Measurements from ENCODE around the gene CCDC63. TPM values are rescaled to one million over a fixed set of nuclear protein-coding genes. Genes with fewer than 3 reads are reported as not detected.
"Not testable (repeated sequence)": the region's sequence is repeated elsewhere in the genome, so short reads cannot be mapped to it uniquely, and the experiment has no call there.

CCDC63 gene
- total RNA-seq, 1 donor from 2014 or later, result not detected

DNA sequence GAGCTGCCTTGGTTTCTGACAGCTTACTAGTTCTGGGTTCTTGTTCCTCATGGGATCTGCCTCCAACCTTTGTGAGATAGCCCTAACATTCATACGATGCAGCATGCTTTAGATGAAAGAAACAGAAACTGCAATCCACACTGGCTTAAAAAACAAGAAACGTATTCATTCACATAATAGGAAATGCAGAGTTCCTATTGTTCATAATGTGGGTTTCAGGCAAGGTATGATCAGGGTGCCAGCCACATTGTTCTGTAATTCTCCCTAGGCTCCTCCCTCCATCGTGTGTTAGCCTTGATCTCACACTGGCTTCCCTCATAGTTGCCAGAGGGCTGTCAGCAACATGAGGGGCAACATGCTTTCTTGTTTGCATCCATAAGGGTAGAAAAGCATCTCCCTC is 2.7 kb upstream of the CCDC63 start:
- no peak for ATAC-seq
- DNase-seq (ENCODE audit: low spot score), result no peak

DNA sequence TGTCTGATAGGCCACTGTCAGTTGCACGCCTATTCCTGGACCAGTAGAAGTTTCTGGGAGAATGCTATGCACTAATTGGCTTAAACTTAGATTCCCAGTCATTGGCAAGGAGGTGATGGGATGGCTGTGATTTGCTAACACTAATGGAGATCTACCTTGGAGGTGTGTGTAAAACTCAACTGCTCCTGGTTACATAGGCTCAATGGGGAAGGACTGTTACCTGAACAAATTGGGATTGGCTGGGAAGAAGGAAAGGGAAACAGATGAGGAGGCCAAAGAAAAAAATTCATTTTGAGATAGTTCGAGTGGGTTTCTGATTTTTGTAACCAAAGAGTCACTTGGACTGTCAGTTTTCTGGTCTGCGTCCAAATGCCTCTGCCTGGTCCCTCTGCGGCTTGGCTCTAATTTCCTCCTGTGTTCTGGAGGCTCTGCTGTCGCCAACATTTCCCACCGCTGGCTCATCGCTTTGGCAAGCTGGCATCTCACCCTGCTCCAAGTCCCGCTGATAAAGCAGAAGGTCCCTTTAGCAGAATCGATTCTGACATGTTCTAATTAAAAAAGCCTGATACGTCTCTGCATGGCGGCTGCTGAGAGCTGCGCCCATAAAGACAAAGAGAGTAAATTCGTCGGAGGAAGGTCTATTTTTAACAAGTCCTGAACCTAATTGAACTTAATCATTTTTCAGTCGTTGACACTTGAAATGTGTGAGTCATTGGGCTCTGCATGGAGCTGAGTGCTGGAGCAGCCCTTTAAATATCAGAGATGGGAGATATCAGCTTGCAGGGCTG is 2.0 kb upstream of the CCDC63 start:
- no peak for ATAC-seq
- DNase-seq (ENCODE audit: low spot score), result no peak

DNA sequence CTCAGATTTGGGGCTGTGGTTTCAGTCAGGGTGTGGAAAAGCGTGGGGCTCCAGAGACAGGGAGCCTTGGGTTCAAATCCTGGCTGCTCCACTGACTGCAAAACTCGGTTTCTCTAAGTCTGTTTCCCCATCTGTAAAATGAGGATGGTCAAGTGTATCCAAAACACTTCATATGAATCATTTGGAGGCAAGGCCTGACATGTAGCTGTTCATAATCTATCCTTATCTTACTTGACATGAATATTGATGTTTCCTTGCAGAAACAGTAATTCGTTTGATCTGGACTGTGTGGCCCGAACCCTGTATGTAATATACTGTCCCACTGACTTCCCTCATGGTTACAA is 1.5 kb upstream of the CCDC63 start:
- DNase-seq (ENCODE audit: low spot score) (no peak), ATAC-seq (no peak)

DNA sequence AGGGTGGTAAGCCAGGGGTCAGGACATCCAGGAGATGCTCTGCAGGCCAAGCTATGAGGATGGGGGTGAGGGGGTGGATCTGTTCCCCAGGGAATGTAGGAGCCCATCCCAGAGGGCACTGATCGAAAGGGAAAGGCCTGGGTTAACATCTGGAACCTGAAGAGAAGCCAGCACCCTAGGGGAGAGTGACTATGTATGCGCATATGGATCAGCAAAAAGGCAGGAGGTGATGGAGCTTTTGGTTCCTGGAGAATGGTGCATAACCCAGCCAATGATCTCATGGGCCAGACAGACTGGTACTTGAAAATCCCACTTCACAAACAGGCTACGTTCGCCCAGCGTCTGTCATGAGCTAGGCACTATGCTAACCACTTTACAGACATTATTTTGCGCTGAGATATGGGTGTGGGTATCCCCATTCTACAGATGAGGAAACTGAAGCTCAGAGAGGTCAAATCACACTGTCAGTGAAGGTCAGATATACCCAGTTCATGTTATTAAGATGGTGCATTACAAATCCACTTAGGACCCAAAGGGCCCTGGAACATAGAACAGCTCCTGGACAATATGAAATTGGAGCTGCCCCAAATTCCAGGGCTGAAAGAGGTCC is 1.6 kb downstream of the CCDC63 start:
- no peak for DNase-seq (ENCODE audit: low spot score)
- ATAC-seq, result no peak

DNA sequence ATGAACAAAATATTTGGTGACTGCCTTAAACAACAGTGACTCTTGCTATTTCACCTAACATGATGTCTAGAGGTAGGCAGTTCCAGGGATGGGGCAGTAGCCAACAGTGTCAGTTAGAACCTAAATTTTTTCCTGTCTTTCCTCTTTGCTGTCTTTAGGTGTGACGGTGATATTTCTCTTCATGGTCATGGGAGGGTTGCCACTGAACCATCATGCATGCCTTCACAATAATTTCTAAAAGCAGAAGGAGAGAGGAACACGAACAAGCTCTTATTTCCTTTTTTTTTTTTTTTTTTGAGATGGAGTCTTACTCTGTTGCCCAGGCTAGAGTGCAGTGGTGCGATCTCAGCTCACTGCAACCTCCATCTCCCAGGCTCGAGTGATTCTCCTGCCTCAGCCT is 2.4 kb downstream of the CCDC63 start:
- DNase-seq (ENCODE audit: low spot score) (no peak), ATAC-seq (no peak)

DNA sequence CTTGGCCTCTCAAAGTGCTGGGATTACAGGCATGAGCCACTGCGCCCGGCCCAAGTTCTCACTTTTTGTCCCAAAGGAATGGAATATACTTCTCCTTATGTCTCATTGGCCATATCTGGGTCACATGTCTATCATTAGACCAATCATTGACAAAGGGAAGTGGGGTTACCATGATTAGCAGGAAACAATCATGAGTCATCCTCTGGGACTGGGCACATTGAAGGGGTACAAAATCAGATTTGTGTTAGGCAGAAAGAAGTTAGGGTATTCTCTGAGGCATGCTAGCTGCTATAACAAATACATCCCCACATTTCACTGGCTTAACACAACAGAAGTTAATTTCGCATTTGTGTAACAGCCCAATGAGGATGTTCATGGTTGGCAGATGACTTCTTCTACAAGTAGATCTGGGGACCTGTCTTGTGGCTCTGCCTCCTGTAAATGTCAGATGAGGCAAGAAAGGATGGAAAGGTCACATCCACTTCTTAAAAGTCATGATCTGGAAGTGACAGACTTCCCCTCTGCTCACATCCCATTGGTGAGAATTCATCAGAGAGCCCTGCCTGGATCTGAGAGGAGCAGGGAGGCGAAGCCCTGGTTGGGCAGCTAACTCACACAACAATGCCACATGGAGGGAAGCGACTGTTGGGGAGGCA is 3.1 kb downstream of the CCDC63 start:
- DNase-seq (ENCODE audit: low spot score) (no peak), ATAC-seq (no peak)

DNA sequence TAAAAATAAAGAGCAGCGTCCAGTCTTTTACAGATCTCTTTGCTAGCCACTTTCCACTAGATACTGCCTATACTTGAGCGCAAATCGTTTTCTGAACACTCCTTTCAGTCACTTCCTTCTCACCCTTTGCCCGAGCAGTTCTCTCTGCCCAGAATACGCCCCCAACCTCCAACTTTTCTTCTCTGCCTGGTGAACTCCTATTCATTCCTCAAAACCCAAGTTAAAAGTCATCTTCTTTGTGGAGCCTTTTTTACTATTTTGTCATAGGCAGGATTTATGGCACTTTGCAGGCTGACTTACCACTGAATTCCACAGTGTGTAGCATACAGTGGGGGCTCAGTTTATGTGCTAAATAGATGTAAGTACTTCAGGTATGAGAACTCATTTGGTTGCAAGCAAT is 4.0 kb downstream of the CCDC63 start:
- no peak for ATAC-seq
- DNase-seq (ENCODE audit: low spot score), result no peak

DNA sequence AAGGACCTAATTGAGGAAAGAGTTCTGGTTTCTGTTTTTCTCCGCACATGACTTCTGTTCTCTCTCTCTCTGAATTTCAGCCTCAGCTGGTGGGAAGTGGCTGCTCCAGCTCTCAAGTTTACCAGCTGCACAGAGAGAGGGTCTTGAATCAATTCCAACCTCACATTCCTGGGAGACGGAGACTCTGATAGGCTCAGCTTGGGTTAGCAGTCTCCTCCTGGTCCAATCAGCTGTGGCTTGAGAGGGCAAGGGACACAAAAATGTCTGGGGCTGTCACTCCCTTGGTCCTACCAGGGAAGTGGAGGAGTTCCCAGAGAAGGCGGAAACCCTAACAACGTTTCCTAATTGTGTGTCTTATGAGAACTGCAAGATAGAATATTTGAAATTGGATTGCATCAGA is 7.0 kb downstream of the CCDC63 start:
- no peak for DNase-seq (ENCODE audit: low spot score)
- no peak for ATAC-seq

DNA sequence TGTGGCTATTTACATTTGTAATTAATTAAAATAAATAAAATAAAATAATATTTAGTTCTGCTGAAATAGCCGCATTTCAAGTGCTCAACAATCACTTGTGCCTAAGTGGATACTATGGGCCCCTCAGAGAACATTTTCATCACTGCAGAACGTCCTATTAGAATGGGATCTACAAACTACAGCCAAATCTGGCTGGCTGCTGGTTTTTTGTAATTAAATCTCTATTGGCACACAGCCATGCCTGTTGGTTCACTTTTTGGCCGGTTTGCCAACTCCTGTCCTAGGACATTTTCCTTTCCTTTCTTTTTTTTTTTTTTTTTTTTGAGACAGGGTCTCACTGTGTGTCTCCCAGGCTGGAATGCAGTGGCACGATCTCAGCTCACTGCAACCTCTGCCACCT is 9.8 kb downstream of the CCDC63 start:
- ATAC-seq, result no peak
- DNase-seq (ENCODE audit: low spot score), result no peak

DNA sequence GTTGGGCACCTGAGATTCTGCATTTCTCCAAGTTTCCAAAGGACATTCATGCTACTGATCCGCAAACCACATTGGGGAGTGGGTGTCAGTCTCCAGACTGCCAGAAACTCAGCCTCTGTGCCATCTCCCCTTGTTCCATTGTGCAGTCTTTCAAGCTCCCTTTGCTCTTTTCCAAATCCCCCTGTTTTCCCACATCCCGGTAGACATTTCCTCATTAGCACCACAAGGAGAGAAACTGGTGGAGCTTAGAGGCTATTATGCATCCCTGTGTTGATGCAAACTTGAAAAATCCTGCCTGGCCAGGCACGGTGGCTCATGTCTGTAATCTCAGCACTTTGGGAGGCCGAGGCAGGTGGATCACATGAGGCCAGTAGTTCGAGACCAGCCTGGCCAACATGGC is 10.7 kb downstream of the CCDC63 start:
- ATAC-seq, result no peak
- no peak for DNase-seq (ENCODE audit: low spot score)

DNA sequence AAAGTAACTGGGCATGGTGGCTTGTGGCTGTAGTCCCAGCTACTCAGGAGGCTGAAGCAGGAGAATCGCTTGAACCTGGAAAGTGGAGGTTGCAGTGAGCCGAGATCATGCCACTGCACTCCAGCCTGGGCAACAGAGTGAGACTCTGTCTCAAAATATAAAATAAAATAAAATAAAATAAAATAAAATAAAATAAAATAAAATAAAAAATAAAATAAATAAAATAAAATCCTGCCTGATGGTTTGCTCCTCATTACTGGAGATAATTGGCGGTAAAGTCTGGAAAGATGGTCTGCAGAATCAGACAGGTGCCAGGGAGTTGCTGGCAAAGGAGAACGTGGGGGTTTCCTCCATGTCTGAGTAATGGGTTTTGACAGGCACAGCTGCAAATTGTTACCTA is 11.2 kb downstream of the CCDC63 start:
- DNase-seq (ENCODE audit: low spot score), result not testable (repeated sequence)

DNA sequence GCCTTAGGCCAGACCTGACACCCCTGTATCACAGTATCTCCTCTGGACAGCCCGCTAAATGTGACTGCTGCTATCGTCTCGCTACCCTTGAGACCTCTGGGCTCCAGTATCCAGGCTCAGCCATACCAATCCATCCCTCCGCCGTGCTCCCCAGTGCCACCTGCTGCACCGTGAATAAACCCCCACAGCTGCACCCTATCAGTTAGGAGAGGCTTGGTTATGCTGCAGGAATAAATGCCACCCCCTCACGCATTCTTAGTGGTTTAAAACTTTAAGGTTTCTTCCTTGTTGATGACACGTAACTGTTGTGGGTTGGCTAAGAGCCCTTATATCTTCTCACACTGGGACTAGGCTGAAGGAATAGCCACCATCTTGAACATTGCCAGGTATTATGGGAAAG is 12.1 kb downstream of the CCDC63 start:
- no peak for ATAC-seq
- DNase-seq (ENCODE audit: low spot score), result no peak

More for the DNA sequence above, 11.2 kb downstream of the CCDC63 start:
- ATAC-seq, result not testable (repeated sequence)

DNA sequence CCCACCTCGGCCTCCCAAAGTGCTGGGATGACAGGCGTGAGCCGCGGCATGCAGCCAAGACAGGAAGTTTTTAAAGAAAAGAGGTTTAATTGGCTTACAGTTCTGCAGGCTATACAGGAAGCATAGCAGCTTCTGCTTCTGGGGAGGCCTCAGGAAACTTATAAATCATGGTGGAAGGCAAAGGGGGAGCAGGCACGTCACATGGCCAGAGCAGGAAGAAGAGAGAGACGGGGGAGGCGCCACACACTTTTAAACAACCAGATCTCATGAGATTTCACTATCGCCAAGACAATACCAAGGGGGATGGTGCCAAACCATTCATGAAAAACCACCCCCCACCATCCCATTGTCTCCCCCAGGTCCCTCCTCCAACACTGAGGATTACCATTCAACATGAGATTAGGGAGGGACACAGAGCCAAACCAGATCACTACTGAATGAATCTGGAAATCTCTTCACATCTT is 14.1 kb downstream of the CCDC63 start:
- DNase-seq (ENCODE audit: low spot score) (no peak), ATAC-seq (no peak)

DNA sequence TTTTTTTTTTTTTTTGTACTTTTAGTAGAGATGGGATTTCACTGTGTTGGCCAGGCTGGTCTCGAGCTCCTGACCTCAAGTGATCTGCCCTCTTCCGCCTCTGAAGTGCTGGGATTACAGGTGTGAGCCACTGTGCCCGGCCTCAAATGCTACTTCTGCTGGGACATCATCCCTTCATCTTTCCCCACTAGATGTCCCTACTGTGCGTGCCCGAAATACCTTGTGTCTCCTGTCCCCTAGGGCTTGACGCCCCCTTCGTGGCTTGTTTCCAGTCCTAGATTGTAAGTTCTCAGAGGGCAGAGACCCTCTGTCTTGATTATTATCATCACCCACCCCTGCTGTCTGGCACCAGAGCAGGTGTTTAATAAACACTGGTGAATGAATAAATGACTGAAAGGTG is 14.9 kb downstream of the CCDC63 start:
- ATAC-seq (no peak), DNase-seq (ENCODE audit: low spot score) (no peak)

DNA sequence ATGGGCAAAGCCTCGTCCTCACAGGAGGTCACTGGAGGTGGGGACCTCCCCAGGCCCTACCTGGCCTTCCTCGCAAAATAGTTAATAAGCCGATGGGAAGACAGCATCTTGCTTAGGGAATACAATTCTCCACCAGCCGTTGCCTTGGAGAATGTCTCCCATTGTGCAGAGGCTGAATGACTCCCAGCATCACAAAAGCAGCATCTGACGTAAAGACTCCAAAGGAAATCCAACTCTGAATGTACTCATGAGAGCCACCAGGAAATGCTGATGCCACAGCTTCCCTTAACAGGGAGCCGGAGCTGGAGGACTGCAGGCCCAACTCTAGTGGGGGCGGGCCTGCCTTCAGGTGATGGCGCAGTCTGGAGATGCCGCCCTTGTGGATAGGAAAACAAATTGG is 15.5 kb downstream of the CCDC63 start:
- DNase-seq (ENCODE audit: low spot score), result no peak
- no peak for ATAC-seq

DNA sequence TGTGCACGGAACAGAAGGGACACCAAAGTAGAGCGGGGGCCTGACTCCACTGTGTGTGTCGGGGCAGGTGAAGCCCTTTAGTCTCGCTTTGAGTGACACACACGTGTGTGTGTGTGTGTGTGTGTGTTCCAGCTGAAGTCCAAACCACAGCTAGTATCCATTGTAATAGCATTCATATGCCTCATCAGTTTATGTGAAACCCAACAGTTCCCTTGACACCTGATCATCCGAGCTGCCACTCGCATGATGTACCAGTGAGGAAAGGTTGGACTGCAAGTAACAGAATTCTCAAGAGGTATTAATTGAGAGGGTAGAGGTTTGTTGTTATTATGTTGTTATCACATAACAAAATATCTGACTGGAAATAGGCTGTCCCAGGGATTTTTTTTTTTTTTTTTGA is 16.4 kb downstream of the CCDC63 start:
- DNase-seq (ENCODE audit: low spot score), result no peak
- no peak for ATAC-seq

DNA sequence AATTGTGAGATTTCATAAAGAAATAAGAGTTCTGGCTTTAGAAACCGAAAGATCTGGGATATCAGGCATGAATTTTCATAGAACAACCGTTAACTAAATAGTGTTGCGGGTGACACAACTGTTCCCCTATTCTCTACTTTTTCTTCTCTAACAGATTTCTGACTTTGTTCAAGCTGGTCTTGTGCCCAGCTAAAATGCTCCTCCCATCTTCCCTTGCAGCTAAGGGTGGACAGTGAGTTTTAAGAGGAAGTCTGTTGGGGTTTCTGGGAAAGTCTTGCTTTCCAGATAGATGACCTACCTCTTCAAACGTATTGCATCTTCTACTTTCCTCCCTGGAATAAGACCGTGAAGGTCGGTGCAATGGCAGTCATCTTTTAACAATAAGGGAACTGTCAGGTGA is 18.7 kb downstream of the CCDC63 start:
- no peak for ATAC-seq

DNA sequence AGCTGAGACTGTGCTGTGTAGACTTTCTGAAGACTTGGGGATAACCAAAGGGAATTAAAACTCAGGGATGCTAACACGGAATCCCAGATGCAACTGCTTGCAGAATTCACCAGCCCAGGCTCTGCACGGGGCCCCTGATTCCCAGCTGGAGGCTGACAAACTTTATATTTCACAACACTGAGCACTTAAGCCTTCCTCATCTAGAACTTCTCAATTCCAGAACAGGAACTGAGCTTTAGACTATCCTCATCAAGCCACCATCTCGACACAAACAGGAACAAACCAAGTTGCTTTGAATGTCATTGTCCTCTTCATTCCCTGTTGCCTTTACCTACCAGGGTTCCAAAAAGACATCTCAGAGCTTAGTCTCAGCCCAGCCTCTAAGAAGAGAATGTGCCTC is 22.2 kb downstream of the CCDC63 start:
- no peak for DNase-seq (ENCODE audit: low spot score)
- no peak for ATAC-seq

More for the DNA sequence above, 18.7 kb downstream of the CCDC63 start:
- no peak for DNase-seq (ENCODE audit: low spot score)

DNA sequence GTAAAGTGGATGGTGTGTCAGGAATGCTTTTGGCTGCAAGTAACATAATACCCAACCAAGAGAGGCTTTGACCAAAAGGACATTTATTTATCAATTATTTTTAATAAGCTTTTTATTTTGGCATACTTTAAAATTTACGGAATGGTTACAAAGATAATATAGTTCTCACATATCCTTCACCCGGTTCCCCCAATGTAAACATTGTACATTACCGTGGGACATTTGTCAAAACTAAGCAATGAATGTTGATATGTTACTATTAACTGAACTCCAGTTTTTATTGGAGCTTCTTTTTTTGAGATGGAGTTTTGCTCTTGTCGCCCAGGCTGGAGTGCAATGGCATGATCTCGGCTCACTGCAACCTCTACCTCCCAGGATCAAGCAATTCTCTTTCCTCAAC is 23.0 kb downstream of the CCDC63 start:
- ATAC-seq, result no peak

DNA sequence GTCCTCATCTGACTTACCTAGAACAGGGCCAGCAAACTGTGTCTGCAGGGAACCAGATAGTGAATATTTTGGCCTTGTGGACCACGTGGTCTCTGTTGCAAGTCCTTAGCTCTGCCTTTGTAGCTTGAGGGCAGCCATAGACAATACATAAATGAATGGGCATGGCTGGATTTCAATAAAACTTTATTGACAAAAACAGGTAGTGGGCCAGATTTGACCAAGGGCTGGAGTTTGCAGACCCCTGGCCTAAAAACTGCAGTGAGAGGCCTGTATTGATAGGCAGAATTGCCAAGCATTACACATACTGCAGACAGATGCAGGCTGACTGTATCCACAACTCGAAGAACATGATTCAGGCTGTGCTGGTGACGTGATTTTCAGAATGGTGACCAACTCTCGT is 25.3 kb downstream of the CCDC63 start:
- ATAC-seq (no peak), DNase-seq (ENCODE audit: low spot score) (no peak)

More for the DNA sequence above, 23.0 kb downstream of the CCDC63 start:
- DNase-seq (ENCODE audit: low spot score), result no peak

DNA sequence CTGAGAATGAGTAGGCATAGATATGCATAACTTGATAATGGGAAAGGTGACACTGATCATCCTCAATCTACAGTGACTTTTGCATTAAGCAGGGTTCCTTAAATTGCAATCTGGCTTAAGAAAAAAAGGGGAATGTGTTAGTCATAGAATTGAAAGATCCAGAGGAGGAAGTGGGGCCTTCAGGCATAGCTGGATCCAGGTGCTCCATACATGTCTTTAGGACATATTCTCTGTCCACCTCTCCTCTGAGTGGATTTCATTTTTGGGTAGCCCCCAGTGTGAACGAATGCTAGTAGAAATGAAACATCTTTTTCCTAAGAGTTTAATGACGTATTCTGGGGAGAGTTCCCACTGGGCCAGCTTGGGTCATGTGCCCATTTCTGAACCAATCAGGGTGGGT is 27.6 kb downstream of the CCDC63 start:
- no peak for DNase-seq (ENCODE audit: low spot score)
- no peak for ATAC-seq

DNA sequence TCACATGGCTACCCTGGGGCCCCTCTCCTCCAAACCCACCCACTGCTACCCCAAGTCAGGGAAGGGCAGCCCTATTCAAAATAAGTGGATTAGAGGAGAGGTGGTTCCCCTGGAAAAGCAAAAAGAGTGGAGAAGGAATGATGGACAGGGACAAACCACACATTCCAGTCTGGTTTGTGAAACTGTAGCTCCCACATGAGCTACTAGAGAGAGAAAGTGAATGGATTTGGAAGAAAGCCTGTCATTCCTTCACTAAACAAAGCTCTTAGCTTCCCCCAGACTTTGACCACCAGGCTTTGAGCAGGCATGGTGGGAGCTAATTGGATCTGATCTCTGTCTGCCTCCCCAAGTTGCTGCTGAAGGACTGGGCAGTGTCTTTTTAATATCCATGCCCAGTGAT is 28.0 kb downstream of the CCDC63 start:
- DNase-seq (ENCODE audit: low spot score) (no peak), ATAC-seq (no peak)
